ENCODE results near the gene RBM43.
A peak's percentile ranks its signal among the peaks of the same experiment; 100 is the strongest.
"Not testable (repeated sequence)": the region's sequence is repeated elsewhere in the genome, so short reads cannot be mapped to it uniquely, and the experiment has no call there.

The RBM43 gene

DNA sequence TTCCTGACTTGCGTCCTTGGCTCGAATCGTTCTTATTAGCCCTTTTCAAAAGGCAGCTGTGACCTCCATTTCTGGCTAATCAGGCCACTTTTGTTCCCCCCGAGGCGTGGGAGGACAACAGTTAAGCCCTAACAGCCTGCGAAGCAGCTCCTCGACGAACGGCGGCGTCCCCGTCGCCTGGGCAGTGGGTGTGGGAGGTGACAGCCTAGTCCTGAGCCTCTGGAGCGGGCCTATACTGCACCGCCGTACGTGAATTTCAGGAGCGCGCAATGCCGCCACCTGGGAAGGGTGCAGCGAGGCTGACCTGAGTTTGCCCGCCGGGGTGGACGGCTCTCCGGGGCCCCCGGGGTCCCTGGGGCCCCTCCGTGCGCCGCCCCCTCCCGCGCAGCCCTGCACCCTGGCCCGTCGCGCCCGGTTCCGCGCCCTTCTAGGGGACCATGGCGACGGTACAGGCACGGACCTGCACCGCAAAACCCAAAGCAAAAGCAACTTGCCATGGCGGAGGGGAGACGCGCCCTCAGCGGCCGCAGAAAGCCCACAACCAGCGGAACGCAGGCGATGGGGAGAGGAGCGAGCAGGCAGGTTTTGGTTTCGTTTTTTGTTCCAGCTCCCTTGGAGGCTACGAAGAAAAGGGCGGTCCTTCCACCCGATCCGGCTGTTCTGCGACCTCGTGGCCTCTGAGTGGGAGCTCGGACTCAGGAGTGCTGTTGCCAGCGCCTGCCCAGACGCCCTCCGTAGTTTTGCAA is at the start of gene RBM43:
TSS of gene RBM43 (minus strand) at position 633 of the 746 bp plus-strand sequence. CDS start at position 497, 136 bp downstream.
- no peak for TF ChIP-seq CTCF (IDR thresholded peaks at IDR 0.05; ENCODE audit: borderline replicate concordance, insufficient read depth, low read depth, low read length)
- peak within 1 kb of the TSS; percentile 59 for H3K4me3 ChIP-seq (ENCODE audit: low read depth, low read length)

GRCh38 chr2:151310313-151310712 is 48.6 kb upstream of the RBM43 start:
- not testable (repeated sequence) for H3K4me3 ChIP-seq (ENCODE audit: low read depth, low read length)

- no peak overlapping the region for H3K4me3 ChIP-seq (ENCODE audit: low read depth, low read length)
- no peak for TF ChIP-seq CTCF (IDR thresholded peaks at IDR 0.05; ENCODE audit: borderline replicate concordance, insufficient read depth, low read depth, low read length)
Measured at GRCh38 chr2:151306621-151307020, 45.0 kb upstream of the RBM43 start.

GRCh38 chr2:151305129-151305691 is 43.5 kb upstream of the RBM43 start:
- H3K4me3 ChIP-seq (ENCODE audit: low read depth, low read length), result no peak overlapping the region
- TF ChIP-seq CTCF (IDR thresholded peaks at IDR 0.05; ENCODE audit: borderline replicate concordance, insufficient read depth, low read depth, low read length), result no peak

DNA sequence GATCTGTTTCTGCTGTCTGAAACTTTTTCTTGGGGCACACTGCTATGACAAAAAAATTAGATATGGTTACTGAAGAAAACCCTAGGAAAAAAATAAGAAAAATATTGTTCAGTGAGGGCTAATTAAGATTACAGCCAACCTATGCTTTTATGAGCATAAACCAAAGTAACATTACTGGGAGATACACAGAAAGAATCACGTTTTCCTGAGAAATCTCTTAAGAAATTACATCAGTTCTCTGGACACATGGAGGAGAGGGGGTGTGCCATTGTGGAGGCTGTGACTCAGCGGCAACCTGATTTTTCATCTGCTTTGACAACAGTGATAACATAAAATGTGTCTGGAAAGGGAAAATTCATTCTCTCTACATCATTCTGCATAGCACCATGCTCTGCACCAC is 41.2 kb upstream of the RBM43 start:
- H3K4me3 ChIP-seq (ENCODE audit: low read depth, low read length), result no peak overlapping the region

DNA sequence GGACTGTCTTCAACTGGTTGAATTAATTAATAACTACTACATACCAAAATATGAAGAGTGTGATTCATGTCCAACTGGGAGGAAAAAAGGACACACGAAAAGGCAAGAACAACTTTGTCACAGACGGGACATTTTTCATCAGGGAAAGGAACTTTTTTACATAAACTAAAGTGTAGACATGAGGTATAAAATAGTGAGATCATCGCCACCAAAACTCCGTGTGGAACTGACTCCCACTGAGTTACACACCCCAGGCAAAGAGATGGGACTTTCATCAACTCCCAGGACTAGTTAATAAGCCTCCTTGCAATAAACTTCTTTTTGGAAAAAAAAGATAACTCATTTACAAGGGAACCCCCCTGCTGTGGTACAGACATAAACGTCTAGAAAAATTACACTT is 40.7 kb upstream of the RBM43 start:
- TF ChIP-seq CTCF (IDR thresholded peaks at IDR 0.05; ENCODE audit: borderline replicate concordance, insufficient read depth, low read depth, low read length), result no peak
- no peak overlapping the region for H3K4me3 ChIP-seq (ENCODE audit: low read depth, low read length)

More for the DNA sequence above, 41.2 kb upstream of the RBM43 start:
- no peak for TF ChIP-seq CTCF (IDR thresholded peaks at IDR 0.05; ENCODE audit: borderline replicate concordance, insufficient read depth, low read depth, low read length)

GRCh38 chr2:151299920-151300539 is 38.4 kb upstream of the RBM43 start:
- no peak for TF ChIP-seq CTCF (IDR thresholded peaks at IDR 0.05; ENCODE audit: borderline replicate concordance, insufficient read depth, low read depth, low read length)
- H3K4me3 ChIP-seq (ENCODE audit: low read depth, low read length), result no peak overlapping the region

Data from GM12875 (cell line).